HG03060 (cell line): ENCODE data around the gene TLE6.
"Not testable (repeated sequence)": the region's sequence is repeated elsewhere in the genome, so short reads cannot be mapped to it uniquely, and the experiment has no call there.

Source experiments
- ATAC-seq: cut with Tn5 transposase; IDR thresholded peaks from one replicate; pipeline ENCODE4 v1.9.1; 2021; ENCODE audit warnings: low read depth, moderate number of reproducible peaks; ENCODE audit not compliant: unreplicated experiment

Gene TLE6

GRCh38 chr19:2973229-2973628 is 4.1 kb upstream of the TLE6 start:
- ATAC-seq, result no peak

- ATAC-seq, result no peak
Measured at GRCh38 chr19:2974342-2975041, 2.9 kb upstream of the TLE6 start.

GRCh38 chr19:2976609-2977000 is 759 bp upstream of the TLE6 start:
- ATAC-seq, result no peak

- ATAC-seq, result no peak
Measured at GRCh38 chr19:2977746-2978138, 378 bp downstream of the TLE6 start.

GRCh38 chr19:2978166-2978767 is 903 bp downstream of the TLE6 start:
- no peak for ATAC-seq

GRCh38 chr19:2978772-2979171 is 1.4 kb downstream of the TLE6 start:
- no peak for ATAC-seq

- ATAC-seq, result no peak
Measured at GRCh38 chr19:2981898-2982297, 4.5 kb downstream of the TLE6 start.

- ATAC-seq, result no peak
Measured at GRCh38 chr19:2982561-2982960, 5.2 kb downstream of the TLE6 start.

- ATAC-seq, result no peak
Measured at GRCh38 chr19:2982983-2983350, 5.6 kb downstream of the TLE6 start.

- no peak for ATAC-seq
Measured at GRCh38 chr19:2983351-2984214, 6.2 kb downstream of the TLE6 start.

- no peak for ATAC-seq
Measured at GRCh38 chr19:2984215-2984528, 6.8 kb downstream of the TLE6 start.

GRCh38 chr19:2986951-2987524 is 9.7 kb downstream of the TLE6 start:
- ATAC-seq, result no peak

GRCh38 chr19:2987797-2988196 is 10.4 kb downstream of the TLE6 start:
- ATAC-seq, result no peak

- ATAC-seq, result no peak
Measured at GRCh38 chr19:2988568-2988967, 11.2 kb downstream of the TLE6 start.

GRCh38 chr19:2989236-2989946 is 12.0 kb downstream of the TLE6 start:
- ATAC-seq, result no peak

GRCh38 chr19:2992333-2992732 is 15.0 kb downstream of the TLE6 start:
- ATAC-seq, result not testable (repeated sequence)

GRCh38 chr19:2992958-2993357 is 15.6 kb downstream of the TLE6 start:
- no peak for ATAC-seq

- ATAC-seq, result no peak
Measured at GRCh38 chr19:2993579-2993978, 16.2 kb downstream of the TLE6 start.

- ATAC-seq, result no peak
Measured at GRCh38 chr19:2994588-2995131, 17.3 kb downstream of the TLE6 start.

GRCh38 chr19:2997720-2998119 is 20.4 kb downstream of the TLE6 start:
- no peak for ATAC-seq

GRCh38 chr19:2998642-2999041 is 21.3 kb downstream of the TLE6 start:
- ATAC-seq, result no peak
